ENCODE data around the gene SLC25A51. TPM values are rescaled to one million over a fixed set of nuclear protein-coding genes. Genes with fewer than 3 reads are reported as not detected.

SLC25A51 gene
- total RNA-seq, 1 experiment from 2014 or later = 12.9 TPM

DNA sequence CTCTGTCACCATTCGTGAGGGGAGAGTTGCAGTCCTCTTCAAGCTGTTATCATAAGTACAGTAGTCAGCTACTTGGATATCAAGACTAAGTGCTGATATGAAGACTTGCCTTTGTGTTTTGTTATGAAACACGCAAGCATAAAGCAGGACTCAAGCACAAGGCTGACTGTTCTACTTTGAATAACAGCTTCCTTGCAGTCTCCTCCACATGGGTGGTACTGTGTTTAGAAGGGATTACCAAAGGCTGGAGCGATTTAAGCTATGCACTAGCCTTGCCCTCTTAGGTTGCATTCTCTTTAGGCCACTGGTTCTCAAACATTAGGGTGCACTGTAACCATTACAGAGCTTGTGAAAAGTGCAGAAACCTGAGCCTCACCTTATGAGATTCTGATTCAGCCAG, 41.4 kb downstream of the SLC25A51 start:
- H3K27me3 ChIP-seq (ENCODE audit: insufficient read depth, low read length) = no peaks in the 10 kb centered on the region; the same call in 1 of the 2 replicates
- Mint-ChIP-seq H3K36me3 (ENCODE audit: insufficient read depth in 1 of 3, low read depth in 3 of 3) (peaks cover 0 to 12% (median 4%) of the 10 kb centered on the region in 3 experiments; a peak in 3 of 7 replicates), H3K27ac (no peak overlapping the region), H3K9me3 (no peaks in the 10 kb centered on the region), H3K27me3 (ENCODE audit: low read depth) (no peaks in the 10 kb centered on the region), H3K4me3 (no peak overlapping the region), H3K4me1 (no peaks in the 10 kb centered on the region)
- H2BK120ac ChIP-seq (ENCODE audit: low read depth, low read length, poor library complexity, severe bottlenecking) = no peak overlapping the region
- H2BK5ac ChIP-seq (ENCODE audit: insufficient read length, low read length) = no peak overlapping the region
- H4K20me1 ChIP-seq (ENCODE audit: control insufficient read depth, insufficient read depth, insufficient read length) = no peaks in the 10 kb centered on the region
- no peaks in the 10 kb centered on the region for H3K79me2 ChIP-seq (ENCODE audit: insufficient read depth, low read length)
- no peak overlapping the region for H3K14ac ChIP-seq (ENCODE audit: insufficient read depth, low read length)
- H2AFZ ChIP-seq (ENCODE audit: low read length) = no peak overlapping the region
- no peak overlapping the region for H2BK20ac ChIP-seq (ENCODE audit: low read depth, low read length, poor library complexity, severe bottlenecking)
- no peak overlapping the region for H3K23ac ChIP-seq (ENCODE audit: insufficient read length, low read depth, low read length)
- H3K4me1 ChIP-seq (ENCODE audit: insufficient read depth, low read length) = no peaks in the 10 kb centered on the region
- H3T11ph ChIP-seq (ENCODE audit: low read length) = no peak overlapping the region
- H3K9me3 ChIP-seq (ENCODE audit: control insufficient read depth, low read depth, low read length) = no peaks in the 10 kb centered on the region
- no peak overlapping the region for H2AK5ac ChIP-seq (ENCODE audit: insufficient read length, low read length)
- WGBS (ENCODE audit: extremely low coverage, insufficient read length, low lambda C conversion rate) = no CpG with 5 or more reads among the region's 3 CpGs
- H3K18ac ChIP-seq (ENCODE audit: insufficient read length, low read depth, low read length) = no peak overlapping the region
- no peak overlapping the region for H3K4ac ChIP-seq (ENCODE audit: low read depth, low read length)
- no peak overlapping the region for H2BK12ac ChIP-seq (ENCODE audit: insufficient read length, low read depth, low read length)
- no peaks in the 10 kb centered on the region for H3K23me2 ChIP-seq (ENCODE audit: insufficient read length, low read depth, low read length, poor library complexity, severe bottlenecking)
- no peak for TF ChIP-seq CTCF (conservative IDR thresholded peaks at IDR 0.05)
- H3K9ac ChIP-seq (ENCODE audit: extremely low read depth, insufficient read length, low read length) = peak overlapping the region; percentile 21
- no peak overlapping the region for H4K5ac ChIP-seq (ENCODE audit: insufficient read length, low read depth, low read length)
- H3K56ac ChIP-seq (ENCODE audit: insufficient read length, low read depth, low read length) = no peak overlapping the region
- H3K27ac ChIP-seq (ENCODE audit: insufficient read length, low read depth, low read length) = no peak overlapping the region
- no peaks in the 10 kb centered on the region for H3K79me1 ChIP-seq (ENCODE audit: insufficient read depth, low read depth, low read length, poor library complexity, severe bottlenecking)
- H4K8ac ChIP-seq (replicated peaks; ENCODE audit: insufficient read length, low read depth, low read length) = no peak overlapping the region
- no peak for DNase-seq
- no peak overlapping the region for H2BK15ac ChIP-seq (ENCODE audit: low read depth, low read length)
- H3K4me2 ChIP-seq (ENCODE audit: insufficient read depth, insufficient read length, low read length) = no peak overlapping the region
- H4K91ac ChIP-seq (ENCODE audit: insufficient read length, low read depth, low read length) = no peak overlapping the region

All from H9 (cell line).